H9 (cell line): ENCODE results near the gene POLR3H. TPM values are rescaled to one million over a fixed set of nuclear protein-coding genes. Genes with fewer than 3 reads are reported as not detected.

Source experiments
- DNase-seq: peaks from one replicate; pipeline ENCODE4 v3.0.0-alpha.2; 2017
- H2AFZ ChIP-seq: one replicate; pipeline ENCODE4 v1.6.1; 2013; ENCODE audit warnings: mild to moderate bottlenecking, low read length, control low read depth, moderate library complexity
- H2AK5ac ChIP-seq: 2 replicates; pipeline ENCODE4 v1.6.1; 2013; ENCODE audit warnings: low read length, control low read depth, mixed read lengths; ENCODE audit not compliant: insufficient read length
- H2BK120ac ChIP-seq: one replicate; pipeline ENCODE4 v1.6.1; 2013; ENCODE audit warnings: low read depth, mild to moderate bottlenecking, low read length, control low read depth, inconsistent platforms; ENCODE audit not compliant: poor library complexity, severe bottlenecking
- H2BK12ac ChIP-seq: 2 replicates; pipeline ENCODE4 v1.6.1; 2013; ENCODE audit warnings: low read length, control low read depth, mixed read lengths, low read depth; ENCODE audit not compliant: insufficient read length
- H2BK15ac ChIP-seq: 2 replicates; pipeline ENCODE4 v1.6.1; 2013; ENCODE audit warnings: low read depth, low read length, control low read depth
- H2BK20ac ChIP-seq: one replicate; pipeline ENCODE4 v1.6.1; 2013; ENCODE audit warnings: low read depth, mild to moderate bottlenecking, low read length, control low read depth, inconsistent platforms; ENCODE audit not compliant: poor library complexity, severe bottlenecking
- H2BK5ac ChIP-seq: 2 replicates; pipeline ENCODE4 v1.6.1; 2013; ENCODE audit warnings: low read length, control low read depth, mixed read lengths; ENCODE audit not compliant: insufficient read length
- H3K14ac ChIP-seq: 2 replicates; pipeline ENCODE4 v1.6.1; 2013; ENCODE audit warnings: low read length, control low read depth; ENCODE audit not compliant: insufficient read depth
- H3K18ac ChIP-seq: 2 replicates; pipeline ENCODE4 v1.6.1; 2013; ENCODE audit warnings: low read depth, mild to moderate bottlenecking, mixed read lengths, low read length, control low read depth; ENCODE audit not compliant: insufficient read length
- H3K23ac ChIP-seq: 2 replicates; pipeline ENCODE4 v1.6.1; 2013; ENCODE audit warnings: low read length, control low read depth, mixed read lengths, low read depth; ENCODE audit not compliant: insufficient read length
- H3K23me2 ChIP-seq: 2 replicates; pipeline ENCODE4 v1.6.1; 2013; ENCODE audit warnings: low read depth, mild to moderate bottlenecking, mixed read lengths, low read length, control low read depth; ENCODE audit not compliant: insufficient read length, poor library complexity, severe bottlenecking
- H3K27ac ChIP-seq: 2 replicates; pipeline ENCODE4 v1.5.1; 2013; ENCODE audit warnings: low read length, control low read depth, mixed read lengths, low read depth; ENCODE audit not compliant: insufficient read length
- H3K27me3 ChIP-seq: 2 replicates; pipeline ENCODE4 v1.6.1; 2013; ENCODE audit warnings: low read length, control low read depth, inconsistent platforms; ENCODE audit not compliant: insufficient read depth
- H3K4ac ChIP-seq: 2 replicates; pipeline ENCODE4 v1.6.1; 2013; ENCODE audit warnings: low read depth, mild to moderate bottlenecking, control low read depth, inconsistent platforms, low read length, moderate library complexity
- H3K4me1 ChIP-seq: 2 replicates; pipeline ENCODE4 v1.6.1; 2013; ENCODE audit warnings: low read length, control low read depth, inconsistent platforms; ENCODE audit not compliant: insufficient read depth
- H3K4me2 ChIP-seq: 2 replicates; pipeline ENCODE4 v1.6.1; 2013; ENCODE audit warnings: low read length, control low read depth, mixed read lengths; ENCODE audit not compliant: insufficient read length, insufficient read depth
- H3K56ac ChIP-seq: 2 replicates; pipeline ENCODE4 v1.6.1; 2013; ENCODE audit warnings: low read depth, mild to moderate bottlenecking, mixed read lengths, low read length, control low read depth; ENCODE audit not compliant: insufficient read length
- H3K79me1 ChIP-seq: 2 replicates; pipeline ENCODE4 v1.6.1; 2013; ENCODE audit warnings: low read depth, mild to moderate bottlenecking, moderate library complexity, low read length, control low read depth, inconsistent platforms; ENCODE audit not compliant: insufficient read depth, poor library complexity, severe bottlenecking
- H3K79me2 ChIP-seq: 2 replicates; pipeline ENCODE4 v1.6.1; 2013; ENCODE audit warnings: low read length, control low read depth, inconsistent platforms; ENCODE audit not compliant: insufficient read depth
- H3K9ac ChIP-seq: 2 replicates; pipeline ENCODE4 v1.6.1; 2013; ENCODE audit warnings: low read length, control low read depth, mixed read lengths; ENCODE audit not compliant: insufficient read length; ENCODE audit errors: extremely low read depth
- H3K9me3 ChIP-seq: one replicate; pipeline ENCODE4 v1.6.1; 2013; ENCODE audit warnings: low read depth, low read length, inconsistent platforms; ENCODE audit not compliant: control insufficient read depth
- H3T11ph ChIP-seq: one replicate; pipeline ENCODE4 v1.6.1; 2013; ENCODE audit warnings: mild to moderate bottlenecking, low read length, control low read depth, inconsistent platforms
- H4K20me1 ChIP-seq: one replicate; pipeline ENCODE4 v1.6.1; 2013; ENCODE audit not compliant: control insufficient read depth, insufficient read length, insufficient read depth
- H4K5ac ChIP-seq: 2 replicates; pipeline ENCODE4 v1.6.1; 2013; ENCODE audit warnings: low read depth, mild to moderate bottlenecking, mixed read lengths, low read length, control low read depth; ENCODE audit not compliant: insufficient read length
- H4K8ac ChIP-seq: replicated peaks from 2 replicates; pipeline ENCODE4 v1.6.1; 2013; ENCODE audit warnings: low read length, control low read depth, mixed read lengths, low read depth; ENCODE audit not compliant: insufficient read length
- H4K91ac ChIP-seq: 2 replicates; pipeline ENCODE4 v1.6.1; 2013; ENCODE audit warnings: low read depth, mild to moderate bottlenecking, moderate library complexity, mixed read lengths, low read length, control low read depth; ENCODE audit not compliant: insufficient read length
- H3K27ac Mint-ChIP-seq, 3 experiments: 2 replicates in 2 of 3; 3 replicates in 1 of 3; pipeline ENCODE4 v1.8.0; 2020 to 2021; ENCODE audit warnings: mixed read lengths in 3 of 3, mild to moderate bottlenecking in 1 of 3, moderate library complexity in 1 of 3
- H3K27me3 Mint-ChIP-seq: 2 replicates; pipeline ENCODE4 v1.8.0; 2021; ENCODE audit warnings: low read depth, mild to moderate bottlenecking, moderate library complexity, mixed read lengths
- H3K36me3 Mint-ChIP-seq, 3 experiments: 2 replicates in 2 of 3; 3 replicates in 1 of 3; pipeline ENCODE4 v1.8.0; 2020 to 2021; ENCODE audit warnings: low read depth in 3 of 3, mixed read lengths in 3 of 3; ENCODE audit not compliant: insufficient read depth in 1 of 3
- H3K4me1 Mint-ChIP-seq, 2 experiments: 2 replicates each; pipeline ENCODE4 v1.8.0; 2020; ENCODE audit warnings: mixed read lengths in 2 of 2
- H3K4me3 Mint-ChIP-seq, 2 experiments: 2 replicates in 1 of 2; 3 replicates in 1 of 2; pipeline ENCODE4 v1.8.0; 2020 to 2021; ENCODE audit warnings: mild to moderate bottlenecking in 2 of 2, mixed read lengths in 2 of 2, moderate library complexity in 1 of 2
- H3K9me3 Mint-ChIP-seq, 2 experiments: 2 replicates in 1 of 2; 3 replicates in 1 of 2; pipeline ENCODE4 v1.8.0; 2020; ENCODE audit warnings: mild to moderate bottlenecking in 2 of 2, mixed read lengths in 2 of 2, moderate library complexity in 1 of 2
- CTCF ChIP-seq: fragments of 200-600 bp; sonication (generic); conservative IDR thresholded peaks from 3 replicates; pipeline ENCODE4 v1.8.0; 2021; ENCODE audit warnings: antibody characterized with exemption, mild to moderate bottlenecking
- WGBS: extraction: QIAGEN DNeasy Blood & Tissue Kit; methylation state at CpG from one replicate; pipeline ENCODE4 v1.1.7; 2013; ENCODE audit warnings: missing lambda C conversion rate, low lambda C conversion rate, mixed read lengths; ENCODE audit not compliant: insufficient read length; ENCODE audit errors: extremely low coverage; 5-methylcytosine and 5-hydroxymethylcytosine counted together
- total RNA-seq: library from RNA; stranded (reverse); gene quantifications from 2 replicates; pipeline ENCODE4 v1.2.1, GENCODE V29; 2021

Gene POLR3H
- total RNA-seq, 1 experiment from 2014 or later: 68.2 TPM

- peak overlapping the region in 1 of 3 experiments; percentile 45; a peak in 1 of 7 replicates for H3K27ac Mint-ChIP-seq
- Histone ChIP-seq H2AK5ac (no peak overlapping the region), H2BK5ac (no peak overlapping the region), H2BK20ac (no peak overlapping the region), H3K14ac (no peak overlapping the region; the same call in 1 of the 2 replicates), H3K79me2 (peaks cover 10% of the 10 kb centered on the region; the same call in 1 of the 2 replicates), H2BK15ac (no peak overlapping the region), H4K91ac (no peak overlapping the region), H3K9me3 (no peaks in the 10 kb centered on the region), H3K4ac (no peak overlapping the region), H3K18ac (no peak overlapping the region), H2BK120ac (no peak overlapping the region), H2AFZ (no peak overlapping the region), H3K9ac (peak overlapping the region; percentile 50), H3K23ac (no peak overlapping the region), H3K79me1 (peaks cover 12% of the 10 kb centered on the region), H3K4me2 (peak overlapping the region; percentile 17), H4K20me1 (no peaks in the 10 kb centered on the region), H4K8ac (no peak overlapping the region), H3K56ac (no peak overlapping the region), H3K23me2 (no peaks in the 10 kb centered on the region), H3K4me1 (peaks cover 16% of the 10 kb centered on the region), H4K5ac (no peak overlapping the region), H2BK12ac (no peak overlapping the region), H3K27me3 (no peaks in the 10 kb centered on the region), H3T11ph (no peak overlapping the region), H3K27ac (peak overlapping the region; percentile 36)
- H3K4me3 Mint-ChIP-seq: no peak overlapping the region
- WGBS: no CpG with 5 or more reads among the region's 4 CpGs
- H3K36me3 Mint-ChIP-seq: no peaks in the 10 kb centered on the region; a peak in 2 of 7 replicates
- H3K4me1 Mint-ChIP-seq: peaks cover 55 to 66% of the 10 kb centered on the region in 2 experiments
- no peaks in the 10 kb centered on the region for H3K9me3 Mint-ChIP-seq
- TF ChIP-seq CTCF: no peak
- DNase-seq: no peak
- peaks cover 2% of the 10 kb centered on the region; the same call in 1 of the 2 replicates for H3K27me3 Mint-ChIP-seq
Measured at GRCh38 chr22:41488076-41488475, 56.2 kb downstream of the POLR3H start.
